GM23338 (cell line): Measurements from ENCODE around the gene C1orf115. TPM values are rescaled to one million over a fixed set of nuclear protein-coding genes. Genes with fewer than 3 reads are reported as not detected.

ENCODE experiments used
- ATAC-seq: fragments of 200-7000 bp; cut with Tn5 transposase; 3 replicates; pipeline ENCODE4 v1.9.1; 2020
- DNase-seq: peaks from one replicate; pipeline ENCODE4 v3.0.0-alpha.2; 2015; ENCODE audit warnings: low spot score
- H2AFZ ChIP-seq: fragments of 200-600 bp; sonication (generic); 2 replicates; pipeline ENCODE4 v1.8.0; 2016; ENCODE audit warnings: antibody characterized with exemption, mild to moderate bottlenecking, moderate library complexity
- H3F3A ChIP-seq: fragments of 200-600 bp; sonication (generic); replicated peaks from 2 replicates; pipeline ENCODE4 v1.8.0; 2017; ENCODE audit warnings: antibody characterized with exemption, mixed run types, low read depth
- H3K27ac ChIP-seq: fragments of 200-600 bp; sonication (generic); 2 replicates; pipeline ENCODE4 v1.6.1; 2016; ENCODE audit warnings: low read depth
- H3K27me3 ChIP-seq: fragments of 200-600 bp; sonication (generic); 2 replicates; pipeline ENCODE4 v1.8.0; 2016; ENCODE audit warnings: mild to moderate bottlenecking, mixed run types, moderate library complexity; ENCODE audit not compliant: insufficient read depth
- H3K36me3 ChIP-seq: fragments of 200-600 bp; sonication (generic); 2 replicates; pipeline ENCODE4 v1.8.0; 2016; ENCODE audit warnings: mild to moderate bottlenecking; ENCODE audit not compliant: insufficient read depth
- H3K4me1 ChIP-seq: fragments of 200-600 bp; sonication (generic); 2 replicates; pipeline ENCODE4 v1.8.0; 2016; ENCODE audit warnings: mild to moderate bottlenecking, moderate library complexity; ENCODE audit not compliant: insufficient read depth
- H3K4me2 ChIP-seq: fragments of 200-600 bp; sonication (generic); 2 replicates; pipeline ENCODE4 v1.7.1; 2017; ENCODE audit warnings: mixed run types
- H3K4me3 ChIP-seq: fragments of 200-600 bp; sonication (generic); 2 replicates; pipeline ENCODE4 v1.6.1; 2016; ENCODE audit warnings: mixed run types
- H3K79me2 ChIP-seq: fragments of 200-600 bp; sonication (generic); replicated peaks from 2 replicates; pipeline ENCODE4 v1.8.0; 2017; ENCODE audit warnings: mild to moderate bottlenecking; ENCODE audit not compliant: insufficient read depth
- H3K9me2 ChIP-seq: fragments of 200-600 bp; sonication (generic); 2 replicates; pipeline ENCODE4 v1.8.0; 2017; ENCODE audit not compliant: insufficient read depth
- H4K20me1 ChIP-seq: fragments of 200-600 bp; sonication (generic); replicated peaks from 2 replicates; pipeline ENCODE4 v1.8.0; 2017; ENCODE audit warnings: mild to moderate bottlenecking; ENCODE audit not compliant: insufficient read depth
- H3K27ac Mint-ChIP-seq: 2 replicates; pipeline ENCODE4 v1.8.0; 2020; ENCODE audit warnings: inconsistent platforms, mild to moderate bottlenecking, moderate library complexity, mixed read lengths
- H3K27me3 Mint-ChIP-seq: 3 replicates; pipeline ENCODE4 v1.8.0; 2022; ENCODE audit warnings: low read depth, mild to moderate bottlenecking, moderate library complexity, mixed read lengths, inconsistent platforms; ENCODE audit not compliant: insufficient read depth, poor library complexity
- H3K36me3 Mint-ChIP-seq: 3 replicates; pipeline ENCODE4 v1.8.0; 2021; ENCODE audit warnings: low read depth, mild to moderate bottlenecking, inconsistent platforms, moderate library complexity, mixed read lengths
- H3K4me1 Mint-ChIP-seq: 3 replicates; pipeline ENCODE4 v1.8.0; 2020; ENCODE audit warnings: mild to moderate bottlenecking, inconsistent platforms, mixed read lengths
- H3K4me3 Mint-ChIP-seq: 3 replicates; pipeline ENCODE4 v1.8.0; 2021; ENCODE audit warnings: moderate library complexity, mild to moderate bottlenecking, inconsistent platforms, mixed read lengths
- H3K9me3 Mint-ChIP-seq: 3 replicates; pipeline ENCODE4 v1.8.0; 2020; ENCODE audit warnings: moderate library complexity, mild to moderate bottlenecking, inconsistent platforms, mixed read lengths
- CREB1 ChIP-seq: fragments of 250-450 bp; sonication (Bioruptor Pico); IDR thresholded peaks from 2 replicates; pipeline ENCODE4 v1.5.0; 2020; ENCODE audit warnings: low read depth, mild to moderate bottlenecking, moderate library complexity
- CTCF ChIP-seq, 2 experiments: fragments of 200-600 bp in 1 of 2; sonication (generic) in 1 of 2; conservative IDR thresholded peaks; 2 replicates each; pipeline versions ENCODE4 v1.5.1 to v1.6.1; 2016 to 2017; ENCODE audit warnings: antibody characterized with exemption in 2 of 2, low read depth in 2 of 2, mild to moderate bottlenecking in 2 of 2, moderate library complexity in 1 of 2
- ETS1 ChIP-seq: IDR thresholded peaks from 2 replicates; pipeline ENCODE4 v1.6.1; 2016; ENCODE audit warnings: antibody characterized with exemption
- EZH2 ChIP-seq: fragments of 200-600 bp; sonication (generic); IDR thresholded peaks from one replicate; pipeline ENCODE4 v1.8.0; 2017; ENCODE audit warnings: antibody characterized with exemption, mild to moderate bottlenecking, low read depth; ENCODE audit not compliant: unreplicated experiment
- EZH2phosphoT487 ChIP-seq: fragments of 200-600 bp; sonication (generic); IDR thresholded peaks from one replicate; pipeline ENCODE4 v1.8.1; 2018; ENCODE audit warnings: antibody characterized with exemption; ENCODE audit not compliant: unreplicated experiment
- JUNB ChIP-seq: IDR thresholded peaks from one replicate; pipeline ENCODE4 v1.6.1; 2016; ENCODE audit warnings: antibody characterized with exemption; ENCODE audit not compliant: unreplicated experiment
- NANOG ChIP-seq: IDR thresholded peaks from 2 replicates; pipeline ENCODE4 v1.6.1; 2016; ENCODE audit warnings: antibody characterized with exemption, borderline replicate concordance
- POLR2AphosphoS5 ChIP-seq: IDR thresholded peaks from 2 replicates; pipeline ENCODE4 v1.6.1; 2016; ENCODE audit warnings: antibody characterized with exemption, low read depth
- REST ChIP-seq: IDR thresholded peaks from one replicate; pipeline ENCODE4 v1.6.1; 2018; ENCODE audit warnings: antibody characterized with exemption; ENCODE audit not compliant: unreplicated experiment
- STAT1 ChIP-seq: IDR thresholded peaks from one replicate; pipeline ENCODE4 v1.6.1; 2016; ENCODE audit warnings: antibody characterized with exemption; ENCODE audit not compliant: unreplicated experiment
- ZNF114 ChIP-seq: fragments of 250-450 bp; sonication (Bioruptor Pico); IDR thresholded peaks from 2 replicates; pipeline ENCODE4 v1.5.0; 2020; ENCODE audit warnings: mild to moderate bottlenecking, moderate library complexity
- ZNF331 ChIP-seq: fragments of 250-450 bp; sonication (Bioruptor Pico); IDR thresholded peaks from 2 replicates; pipeline ENCODE4 v1.5.0; 2020; ENCODE audit warnings: low read depth, mild to moderate bottlenecking, moderate library complexity
- polyA plus RNA-seq: library from polyadenylated mRNA; unstranded; fragments of >200 nt; fragmentation: Nextera tagmentation; extraction: Ambion mirVana; gene quantifications from 2 replicates; pipeline ENCODE4 v1.2.1, GENCODE V29; 2016
- total RNA-seq: library from RNA; depleted of rRNA; stranded (reverse); fragments of >200 nt; shearing (Covaris generic); gene quantifications from 2 replicates; pipeline ENCODE4 v1.2.3, GENCODE V29; 2014

The C1orf115 gene
- total and polyA plus RNA-seq, 2 experiments from 2014 or later = 2.5 to 6.0 TPM

GRCh38 chr1:220687809-220688208, 2.4 kb upstream of the C1orf115 start:
- DNase-seq = no peak
- peaks cover 10% of the 10 kb centered on the region; the same call in 2 of the 3 replicates for H3K4me1 Mint-ChIP-seq
- H3K4me2 ChIP-seq = no peak overlapping the region
- H3K4me3 ChIP-seq = no peak overlapping the region
- peaks cover 16% of the 10 kb centered on the region for H3K27me3 Mint-ChIP-seq
- 0 out of 2 replicates have a peak overlapping the region, but pooled peaks have one; percentile 60 for H2AFZ ChIP-seq
- no peaks in the 10 kb centered on the region for H3K9me2 ChIP-seq
- H3K27me3 ChIP-seq = peaks cover 31% of the 10 kb centered on the region
- no peaks in the 10 kb centered on the region for H3K36me3 Mint-ChIP-seq
- H3K27ac Mint-ChIP-seq = no peak overlapping the region
- no peak overlapping the region for H3K4me3 Mint-ChIP-seq
- H3K4me1 ChIP-seq = 0 out of 2 replicates have a peak, but pooled peaks cover 7% of the 10 kb centered on the region
- H3K27ac ChIP-seq = no peak overlapping the region
- H3K79me2 ChIP-seq = no peaks in the 10 kb centered on the region
- 0 out of 2 replicates have a peak, but pooled peaks cover 3% of the 10 kb centered on the region for H4K20me1 ChIP-seq
- H3F3A ChIP-seq = 0 out of 2 replicates have a peak, but pooled peaks cover 3% of the 10 kb centered on the region
- no peaks in the 10 kb centered on the region for H3K36me3 ChIP-seq
- TF ChIP-seq CREB1 (CRISPR knock-in tag) (no peak), POLR2AphosphoS5 (no peak)
- ATAC-seq = no peak
- H3K9me3 Mint-ChIP-seq = no peaks in the 10 kb centered on the region

GRCh38 chr1:220689666-220690065, 497 bp upstream of the C1orf115 start:
- Histone ChIP-seq H3K27ac (no peak overlapping the region), H3K4me2 (peak overlapping the region; percentile 99), H3K36me3 (no peaks in the 10 kb centered on the region), H3K79me2 (no peaks in the 10 kb centered on the region), H3K4me1 (0 out of 2 replicates have a peak, but pooled peaks cover 7% of the 10 kb centered on the region), H2AFZ (peak overlapping the region; percentile 97), H4K20me1 (0 out of 2 replicates have a peak, but pooled peaks cover 3% of the 10 kb centered on the region), H3K27me3 (peaks cover 33% of the 10 kb centered on the region), H3K4me3 (peak overlapping the region; percentile 66), H3K9me2 (peaks cover 4% of the 10 kb centered on the region; the same call in 1 of the 2 replicates), H3F3A (0 out of 2 replicates have a peak, but pooled peaks cover 3% of the 10 kb centered on the region)
- Mint-ChIP-seq H3K4me1 (peaks cover 10% of the 10 kb centered on the region; the same call in 2 of the 3 replicates), H3K36me3 (no peaks in the 10 kb centered on the region), H3K9me3 (no peaks in the 10 kb centered on the region), H3K27me3 (peaks cover 16% of the 10 kb centered on the region), H3K4me3 (peak overlapping the region; percentile 84), H3K27ac (no peak overlapping the region)
- no peak for ATAC-seq
- DNase-seq = no peak
- TF ChIP-seq JUNB (no peak), STAT1 (no peak), ZNF331 (no peak), CREB1 (CRISPR knock-in tag) (no peak), ETS1 (no peak), EZH2phosphoT487 (no peak), POLR2AphosphoS5 (no peak), ZNF114 (no peak), REST (no peak), CTCF (conservative IDR thresholded peaks at IDR 0.05; ENCODE audit: low read depth in 2 of 2) (no peak), EZH2 (no peak), NANOG (no peak)
